Hepatocyte (in vitro differentiated cells): Measurements from ENCODE around the gene LDLRAD3. TPM values are rescaled to one million over a fixed set of nuclear protein-coding genes. Genes with fewer than 3 reads are reported as not detected.

Experiments
- DNase-seq: peaks from one replicate; pipeline ENCODE4 v3.0.0-alpha.2; 2016; ENCODE audit warnings: low spot score
- H2AFZ ChIP-seq: fragments of 200-600 bp; sonication (generic); 2 replicates; pipeline ENCODE4 v1.6.0; 2016; ENCODE audit warnings: antibody characterized with exemption, mild to moderate bottlenecking
- H3K27ac ChIP-seq: fragments of 200-600 bp; sonication (generic); 2 replicates; pipeline ENCODE4 v1.5.1; 2016; ENCODE audit warnings: mild to moderate bottlenecking
- H3K27me3 ChIP-seq: fragments of 200-600 bp; sonication (generic); 2 replicates; pipeline ENCODE4 v1.6.1; 2016
- H3K36me3 ChIP-seq: fragments of 200-600 bp; sonication (generic); replicated peaks from 2 replicates; pipeline ENCODE4 v1.5.1; 2016; ENCODE audit warnings: low read depth; ENCODE audit not compliant: insufficient read depth
- H3K4me1 ChIP-seq: fragments of 200-600 bp; sonication (generic); 2 replicates; pipeline ENCODE4 v1.5.1; 2016; ENCODE audit warnings: mild to moderate bottlenecking, moderate library complexity; ENCODE audit not compliant: insufficient read depth
- H3K4me2 ChIP-seq: fragments of 200-600 bp; sonication (generic); 2 replicates; pipeline ENCODE4 v1.6.0; 2016
- H3K4me3 ChIP-seq: fragments of 200-600 bp; sonication (generic); 2 replicates; pipeline ENCODE4 v1.5.1; 2016; ENCODE audit warnings: mild to moderate bottlenecking
- H3K79me2 ChIP-seq: fragments of 200-600 bp; sonication (generic); 2 replicates; pipeline ENCODE4 v1.6.0; 2017; ENCODE audit warnings: mild to moderate bottlenecking
- H3K9me2 ChIP-seq: fragments of 200-600 bp; sonication (generic); replicated peaks from 2 replicates; pipeline ENCODE4 v1.6.0; 2017; ENCODE audit warnings: mild to moderate bottlenecking; ENCODE audit not compliant: insufficient read depth
- H3K9me3 ChIP-seq: fragments of 200-600 bp; sonication (generic); 2 replicates; pipeline ENCODE4 v1.5.1; 2016; ENCODE audit warnings: low read depth, mild to moderate bottlenecking
- H4K20me1 ChIP-seq: fragments of 200-600 bp; sonication (generic); 2 replicates; pipeline ENCODE4 v1.6.0; 2016; ENCODE audit warnings: mild to moderate bottlenecking; ENCODE audit not compliant: insufficient read depth, poor library complexity, severe bottlenecking
- EZH2 ChIP-seq: fragments of 200-600 bp; sonication (generic); IDR thresholded peaks from 2 replicates; pipeline ENCODE4 v1.6.1; 2016; ENCODE audit warnings: antibody characterized with exemption, mild to moderate bottlenecking, borderline replicate concordance
- EZH2phosphoT487 ChIP-seq: fragments of 200-600 bp; sonication (generic); IDR thresholded peaks from one replicate; pipeline ENCODE4 v1.6.1; 2018; ENCODE audit warnings: antibody characterized with exemption, mild to moderate bottlenecking, low read depth, moderate library complexity; ENCODE audit not compliant: unreplicated experiment, severe bottlenecking
- WGBS: methylation state at CpG from one replicate; pipeline ENCODE4 v1.1.6; 2016; ENCODE audit warnings: low lambda C conversion rate; ENCODE audit errors: missing lambda C conversion rate; 5-methylcytosine and 5-hydroxymethylcytosine counted together
- polyA plus RNA-seq: library from polyadenylated mRNA; unstranded; fragments of >200 nt; fragmentation: Nextera tagmentation; extraction: Ambion mirVana; gene quantifications from 2 replicates; pipeline ENCODE4 v1.2.1, GENCODE V29; 2016
- total RNA-seq: library from RNA; depleted of rRNA; stranded (reverse); fragments of >200 nt; gene quantifications from 2 replicates; pipeline ENCODE4 v1.2.3, GENCODE V29; 2014
- TF ChIP-seq, protein P1 (sequence below): fragments of 200-600 bp; sonication (generic); IDR thresholded peaks from 2 replicates; pipeline ENCODE4 v1.5.1; 2016; ENCODE audit warnings: antibody characterized with exemption, mild to moderate bottlenecking; ENCODE audit not compliant: poor library complexity

Gene LDLRAD3
- total and polyA plus RNA-seq, 2 experiments from 2014 or later = 12.2 TPM

DNA sequence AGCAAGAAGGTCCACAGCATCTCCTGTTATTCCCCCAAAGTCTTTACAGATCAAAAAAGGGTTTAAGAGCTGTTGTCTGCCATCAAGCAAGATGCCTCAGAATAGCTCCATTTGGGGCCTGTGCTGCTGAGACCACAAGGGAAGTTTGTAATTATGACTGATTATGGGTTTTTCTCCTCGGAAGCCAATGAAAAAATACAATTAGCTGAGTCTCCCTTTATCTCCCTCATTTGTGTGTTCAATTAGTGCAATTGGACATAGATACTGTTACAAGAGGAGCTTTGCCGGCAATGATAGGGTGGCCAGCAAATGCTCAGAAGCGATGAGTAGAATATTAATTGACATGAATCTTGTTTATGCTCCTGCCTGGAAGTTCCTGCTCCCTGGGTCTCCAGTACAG lies 261.7 kb downstream of the LDLRAD3 start:
- H3K27ac ChIP-seq = no peak overlapping the region
- H3K36me3 ChIP-seq = no peaks in the 10 kb centered on the region
- no peak for TF ChIP-seq EZH2phosphoT487
- no peak for TF ChIP-seq EZH2
- TF ChIP-seq, protein P1, sequence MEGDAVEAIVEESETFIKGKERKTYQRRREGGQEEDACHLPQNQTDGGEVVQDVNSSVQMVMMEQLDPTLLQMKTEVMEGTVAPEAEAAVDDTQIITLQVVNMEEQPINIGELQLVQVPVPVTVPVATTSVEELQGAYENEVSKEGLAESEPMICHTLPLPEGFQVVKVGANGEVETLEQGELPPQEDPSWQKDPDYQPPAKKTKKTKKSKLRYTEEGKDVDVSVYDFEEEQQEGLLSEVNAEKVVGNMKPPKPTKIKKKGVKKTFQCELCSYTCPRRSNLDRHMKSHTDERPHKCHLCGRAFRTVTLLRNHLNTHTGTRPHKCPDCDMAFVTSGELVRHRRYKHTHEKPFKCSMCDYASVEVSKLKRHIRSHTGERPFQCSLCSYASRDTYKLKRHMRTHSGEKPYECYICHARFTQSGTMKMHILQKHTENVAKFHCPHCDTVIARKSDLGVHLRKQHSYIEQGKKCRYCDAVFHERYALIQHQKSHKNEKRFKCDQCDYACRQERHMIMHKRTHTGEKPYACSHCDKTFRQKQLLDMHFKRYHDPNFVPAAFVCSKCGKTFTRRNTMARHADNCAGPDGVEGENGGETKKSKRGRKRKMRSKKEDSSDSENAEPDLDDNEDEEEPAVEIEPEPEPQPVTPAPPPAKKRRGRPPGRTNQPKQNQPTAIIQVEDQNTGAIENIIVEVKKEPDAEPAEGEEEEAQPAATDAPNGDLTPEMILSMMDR = no peak
- no peak overlapping the region for H3K4me3 ChIP-seq
- no peaks in the 10 kb centered on the region for H3K4me1 ChIP-seq
- no peak overlapping the region for H3K4me2 ChIP-seq
- WGBS = 78% methylated on average over 3 of the region's 3 CpGs
- no peak overlapping the region for H2AFZ ChIP-seq
- no peak for DNase-seq
- H3K9me3 ChIP-seq = no peaks in the 10 kb centered on the region
- H3K9me2 ChIP-seq = no peaks in the 10 kb centered on the region
- no peaks in the 10 kb centered on the region for H3K27me3 ChIP-seq
- no peaks in the 10 kb centered on the region for H3K79me2 ChIP-seq
- H4K20me1 ChIP-seq = no peaks in the 10 kb centered on the region

- no peak overlapping the region for H2AFZ ChIP-seq
- H3K9me3 ChIP-seq = no peaks in the 10 kb centered on the region
- no peak for DNase-seq
- H3K36me3 ChIP-seq = no peaks in the 10 kb centered on the region
- TF ChIP-seq, protein P1 = no peak
- TF ChIP-seq EZH2 (no peak), EZH2phosphoT487 (no peak)
- no peak overlapping the region for H3K4me2 ChIP-seq
- H3K27me3 ChIP-seq = no peaks in the 10 kb centered on the region
- H3K27ac ChIP-seq = no peak overlapping the region
- WGBS = 98% methylated on average over 2 of the region's 2 CpGs
- no peaks in the 10 kb centered on the region for H4K20me1 ChIP-seq
- H3K4me1 ChIP-seq = no peaks in the 10 kb centered on the region
- no peak overlapping the region for H3K4me3 ChIP-seq
- no peaks in the 10 kb centered on the region for H3K9me2 ChIP-seq
- no peaks in the 10 kb centered on the region for H3K79me2 ChIP-seq
Measured at GRCh38 chr11:36210529-36210928, 266.7 kb downstream of the LDLRAD3 start.

DNA sequence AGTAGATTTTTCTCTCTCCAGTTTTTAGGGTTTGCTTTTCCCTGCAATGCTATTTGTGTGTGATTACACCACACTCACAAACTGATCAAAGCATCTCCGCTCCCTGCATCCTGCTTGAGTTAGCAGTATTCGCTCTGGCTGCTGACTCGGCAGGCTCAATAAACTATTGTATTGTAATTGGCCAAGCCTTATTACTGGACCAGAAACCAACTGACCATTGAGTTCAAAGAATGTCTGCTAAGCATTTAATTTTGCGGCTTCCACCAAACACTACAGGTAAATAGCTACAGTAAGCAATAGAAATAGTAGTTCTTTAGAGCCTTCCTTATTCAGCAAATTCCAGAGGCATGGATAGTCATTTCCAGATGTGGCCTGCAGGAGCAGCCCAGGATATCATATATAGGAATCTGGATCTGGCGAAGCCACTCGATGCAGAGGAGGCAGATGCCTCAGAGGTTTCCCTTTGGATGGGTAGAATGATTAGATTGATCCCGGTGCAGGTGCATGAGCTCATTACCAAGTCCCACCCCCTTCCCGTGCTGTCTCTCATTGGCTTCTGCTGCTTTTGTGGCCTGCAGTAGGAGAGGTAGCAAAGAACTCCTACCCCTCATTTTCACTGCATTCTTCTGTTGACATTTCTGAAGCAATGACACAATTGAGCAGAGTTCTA lies 268.0 kb downstream of the LDLRAD3 start:
- Histone ChIP-seq H3K4me3 (no peak overlapping the region), H3K9me3 (no peaks in the 10 kb centered on the region), H3K4me1 (no peaks in the 10 kb centered on the region), H3K4me2 (no peak overlapping the region), H3K9me2 (no peaks in the 10 kb centered on the region), H4K20me1 (no peaks in the 10 kb centered on the region), H3K27me3 (no peaks in the 10 kb centered on the region), H3K36me3 (no peaks in the 10 kb centered on the region), H3K27ac (no peak overlapping the region), H3K79me2 (no peaks in the 10 kb centered on the region), H2AFZ (no peak overlapping the region)
- DNase-seq = no peak
- TF ChIP-seq EZH2phosphoT487 (no peak), EZH2 (no peak)
- TF ChIP-seq, protein P1 = no peak
- 65% methylated on average over 8 of the region's 8 CpGs for WGBS
